Measurements from ENCODE around the gene PCSK6.
"Not testable (repeated sequence)": the region's sequence is repeated elsewhere in the genome, so short reads cannot be mapped to it uniquely, and the experiment has no call there.

PCSK6 gene

GRCh38 chr15:101349047-101349951, 140.2 kb downstream of the PCSK6 start:
- no peak for DNase-seq

GRCh38 chr15:101348643-101349042, 140.9 kb downstream of the PCSK6 start:
- no peak for DNase-seq

GRCh38 chr15:101348015-101348414, 141.5 kb downstream of the PCSK6 start:
- DNase-seq = no peak

GRCh38 chr15:101347454-101347853, 142.1 kb downstream of the PCSK6 start:
- DNase-seq = no peak

- no peak for DNase-seq
Observed at GRCh38 chr15:101346928-101347327, 142.6 kb downstream of the PCSK6 start.

- no peak for DNase-seq
Observed at GRCh38 chr15:101342056-101342455, 147.5 kb downstream of the PCSK6 start.

GRCh38 chr15:101338502-101339057, 150.9 kb downstream of the PCSK6 start:
- DNase-seq = no peak

- no peak for DNase-seq
Observed at GRCh38 chr15:101337976-101338375, 151.5 kb downstream of the PCSK6 start.

GRCh38 chr15:101333907-101334789, 155.4 kb downstream of the PCSK6 start:
- DNase-seq = not testable (repeated sequence)

GRCh38 chr15:101332061-101332467, 157.4 kb downstream of the PCSK6 start:
- DNase-seq = no peak

GRCh38 chr15:101329867-101330380, 159.6 kb downstream of the PCSK6 start:
- no peak for DNase-seq

- no peak for DNase-seq
Observed at GRCh38 chr15:101329309-101329863, 160.1 kb downstream of the PCSK6 start.

GRCh38 chr15:101328001-101328400, 161.5 kb downstream of the PCSK6 start:
- no peak for DNase-seq

GRCh38 chr15:101327147-101327740, 162.3 kb downstream of the PCSK6 start:
- DNase-seq = no peak

- DNase-seq = no peak
Observed at GRCh38 chr15:101326462-101327146, 162.9 kb downstream of the PCSK6 start.

GRCh38 chr15:101326026-101326315, 163.5 kb downstream of the PCSK6 start:
- DNase-seq = no peak

GRCh38 chr15:101325263-101326025, 164.1 kb downstream of the PCSK6 start:
- no peak for DNase-seq

GRCh38 chr15:101324524-101325177, 164.9 kb downstream of the PCSK6 start:
- no peak for DNase-seq

- no peak for DNase-seq
Observed at GRCh38 chr15:101323793-101324523, 165.5 kb downstream of the PCSK6 start.
